ENCODE measurements around the gene RIT2.

Gene RIT2

DNA sequence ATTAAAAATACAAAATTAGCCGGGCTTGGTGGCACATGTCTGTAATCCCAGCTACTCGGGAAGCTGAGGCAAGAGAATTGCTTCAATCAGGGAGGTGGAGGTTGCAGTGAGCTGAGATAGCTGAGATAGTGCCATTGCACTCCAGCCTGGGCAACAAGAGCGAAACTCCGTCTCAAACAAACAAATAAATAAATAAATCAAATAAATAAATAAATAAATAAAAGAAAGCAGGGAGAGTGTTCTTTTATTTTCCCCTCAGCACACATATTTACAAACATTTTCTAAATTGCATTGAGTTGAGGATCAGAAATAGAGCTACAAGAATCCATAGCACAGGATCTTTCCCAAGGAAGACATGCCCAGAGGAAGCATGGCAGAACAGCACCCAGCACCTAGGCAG is 71.9 kb downstream of the RIT2 start (continued):
- TF ChIP-seq ZNF623 (tag by site-specific recombination; IDR thresholded peaks at IDR 0.05): peak; percentile 53
- peak; percentile 76; the same call in 1 of the 2 replicates for TF ChIP-seq ZNF138 (tag by site-specific recombination; IDR thresholded peaks at IDR 0.05; ENCODE audit: borderline replicate concordance)
- TF ChIP-seq PRDM2 (tag by site-specific recombination; IDR thresholded peaks at IDR 0.05; ENCODE audit: borderline replicate concordance): no peak
- TF ChIP-seq ZBTB1 (tag by site-specific recombination; IDR thresholded peaks at IDR 0.05): 0 out of 2 replicates have a peak, but pooled peaks have one; percentile 49
- no peak for TF ChIP-seq ZNF354C (tag by site-specific recombination; IDR thresholded peaks at IDR 0.05; ENCODE audit: borderline replicate concordance, low read depth)
- no peak for TF ChIP-seq ZNF561 (tag by site-specific recombination; IDR thresholded peaks at IDR 0.05; ENCODE audit: borderline replicate concordance)
- no peak for TF ChIP-seq BCL11B (tag by site-specific recombination; IDR thresholded peaks at IDR 0.05; ENCODE audit: low read depth)
- no peak for TF ChIP-seq SCRT1 (tag by site-specific recombination; IDR thresholded peaks at IDR 0.05; ENCODE audit: borderline replicate concordance)
- no peak for TF ChIP-seq ZNF335 (tag by site-specific recombination; conservative IDR thresholded peaks at IDR 0.05)
- TF ChIP-seq ZNF26 (tag by site-specific recombination; IDR thresholded peaks at IDR 0.05): no peak
- no peak for TF ChIP-seq ZNF837 (tag by site-specific recombination; IDR thresholded peaks at IDR 0.05)
- TF ChIP-seq RBAK (tag by site-specific recombination; IDR thresholded peaks at IDR 0.05): peak; percentile 71; the same call in 1 of the 2 replicates
- peak; percentile 51 for TF ChIP-seq ZNF555 (tag by site-specific recombination; conservative IDR thresholded peaks at IDR 0.05)
- no peak for TF ChIP-seq ZNF76 (tag by site-specific recombination; IDR thresholded peaks at IDR 0.05; ENCODE audit: borderline replicate concordance, low read depth)
- TF ChIP-seq, protein P1, sequence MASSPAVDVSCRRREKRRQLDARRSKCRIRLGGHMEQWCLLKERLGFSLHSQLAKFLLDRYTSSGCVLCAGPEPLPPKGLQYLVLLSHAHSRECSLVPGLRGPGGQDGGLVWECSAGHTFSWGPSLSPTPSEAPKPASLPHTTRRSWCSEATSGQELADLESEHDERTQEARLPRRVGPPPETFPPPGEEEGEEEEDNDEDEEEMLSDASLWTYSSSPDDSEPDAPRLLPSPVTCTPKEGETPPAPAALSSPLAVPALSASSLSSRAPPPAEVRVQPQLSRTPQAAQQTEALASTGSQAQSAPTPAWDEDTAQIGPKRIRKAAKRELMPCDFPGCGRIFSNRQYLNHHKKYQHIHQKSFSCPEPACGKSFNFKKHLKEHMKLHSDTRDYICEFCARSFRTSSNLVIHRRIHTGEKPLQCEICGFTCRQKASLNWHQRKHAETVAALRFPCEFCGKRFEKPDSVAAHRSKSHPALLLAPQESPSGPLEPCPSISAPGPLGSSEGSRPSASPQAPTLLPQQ (tag by site-specific recombination; IDR thresholded peaks at IDR 0.05): no peak
- TF ChIP-seq, protein P2, sequence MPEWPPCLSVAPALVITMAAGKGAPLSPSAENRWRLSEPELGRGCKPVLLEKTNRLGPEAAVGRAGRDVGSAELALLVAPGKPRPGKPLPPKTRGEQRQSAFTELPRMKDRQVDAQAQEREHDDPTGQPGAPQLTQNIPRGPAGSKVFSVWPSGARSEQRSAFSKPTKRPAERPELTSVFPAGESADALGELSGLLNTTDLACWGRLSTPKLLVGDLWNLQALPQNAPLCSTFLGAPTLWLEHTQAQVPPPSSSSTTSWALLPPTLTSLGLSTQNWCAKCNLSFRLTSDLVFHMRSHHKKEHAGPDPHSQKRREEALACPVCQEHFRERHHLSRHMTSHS (tag by site-specific recombination; IDR thresholded peaks at IDR 0.05): no peak
- no peak for TF ChIP-seq HOXD13 (CRISPR knock-in tag; IDR thresholded peaks at IDR 0.05; ENCODE audit: borderline replicate concordance)
- no peak for TF ChIP-seq ZBTB21 (tag by site-specific recombination; IDR thresholded peaks at IDR 0.05)
- TF ChIP-seq ZNF114 (tag by site-specific recombination; IDR thresholded peaks at IDR 0.05): no peak
- 0 out of 2 replicates have a peak, but pooled peaks have one; percentile 28 for TF ChIP-seq ZNF704 (tag by site-specific recombination; IDR thresholded peaks at IDR 0.05)
- TF ChIP-seq ZNF654 (tag by site-specific recombination; IDR thresholded peaks at IDR 0.05; ENCODE audit: low read depth): 0 out of 2 replicates have a peak, but pooled peaks have one; percentile 12
- no peak for TF ChIP-seq ZNF423 (tag by site-specific recombination; IDR thresholded peaks at IDR 0.05)
- no peak for TF ChIP-seq ZNF501 (tag by site-specific recombination; IDR thresholded peaks at IDR 0.05)
- TF ChIP-seq, protein P3, sequence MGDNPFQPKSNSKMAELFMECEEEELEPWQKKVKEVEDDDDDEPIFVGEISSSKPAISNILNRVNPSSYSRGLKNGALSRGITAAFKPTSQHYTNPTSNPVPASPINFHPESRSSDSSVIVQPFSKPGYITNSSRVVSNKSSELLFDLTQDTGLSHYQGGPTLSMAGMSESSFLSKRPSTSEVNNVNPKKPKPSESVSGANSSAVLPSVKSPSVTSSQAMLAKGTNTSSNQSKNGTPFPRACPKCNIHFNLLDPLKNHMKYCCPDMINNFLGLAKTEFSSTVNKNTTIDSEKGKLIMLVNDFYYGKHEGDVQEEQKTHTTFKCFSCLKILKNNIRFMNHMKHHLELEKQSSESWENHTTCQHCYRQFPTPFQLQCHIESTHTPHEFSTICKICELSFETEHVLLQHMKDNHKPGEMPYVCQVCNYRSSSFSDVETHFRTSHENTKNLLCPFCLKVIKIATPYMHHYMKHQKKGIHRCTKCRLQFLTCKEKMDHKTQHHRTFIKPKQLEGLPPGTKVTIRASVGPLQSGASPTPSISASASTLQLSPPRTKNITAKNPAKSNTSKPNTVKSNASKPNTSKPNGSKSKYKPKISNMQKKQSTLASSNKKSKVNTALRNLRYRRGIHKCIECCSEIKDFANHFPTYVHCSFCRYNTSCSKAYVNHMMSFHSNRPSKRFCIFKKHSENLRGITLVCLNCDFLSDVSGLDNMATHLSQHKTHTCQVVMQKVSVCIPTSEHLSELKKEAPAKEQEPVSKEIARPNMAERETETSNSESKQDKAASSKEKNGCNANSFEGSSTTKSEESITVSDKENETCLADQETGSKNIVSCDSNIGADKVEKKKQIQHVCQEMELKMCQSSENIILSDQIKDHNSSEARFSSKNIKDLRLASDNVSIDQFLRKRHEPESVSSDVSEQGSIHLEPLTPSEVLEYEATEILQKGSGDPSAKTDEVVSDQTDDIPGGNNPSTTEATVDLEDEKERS (tag by site-specific recombination; IDR thresholded peaks at IDR 0.05): no peak
- TF ChIP-seq ZNF157 (tag by site-specific recombination; IDR thresholded peaks at IDR 0.05): no peak
- TF ChIP-seq ZBTB8A (tag by site-specific recombination; IDR thresholded peaks at IDR 0.05): peak; percentile 58; the same call in 1 of the 2 replicates
- 0 out of 2 replicates have a peak, but pooled peaks have one; percentile 71 for TF ChIP-seq ZNF514 (tag by site-specific recombination; IDR thresholded peaks at IDR 0.05)
